Measurements from ENCODE around the gene AANAT.
A peak's percentile ranks its signal among the peaks of the same experiment; 100 is the strongest.

Gene AANAT

GRCh38 chr17:76442341-76443338 is 24.8 kb upstream of the AANAT start:
- DNase-seq (ENCODE audit: low read depth): peak; percentile 60

GRCh38 chr17:76444518-76445311 is 22.7 kb upstream of the AANAT start:
- peak; percentile 74 for DNase-seq (ENCODE audit: low read depth)

- no peak for DNase-seq (ENCODE audit: low read depth)
Observed at GRCh38 chr17:76445697-76446448, 21.5 kb upstream of the AANAT start.

GRCh38 chr17:76446449-76447231 is 20.8 kb upstream of the AANAT start:
- DNase-seq (ENCODE audit: low read depth): peak; percentile 97

- DNase-seq (ENCODE audit: low read depth): peak; percentile 48
Observed at GRCh38 chr17:76447931-76448652, 19.3 kb upstream of the AANAT start.

- DNase-seq (ENCODE audit: low read depth): no peak
Observed at GRCh38 chr17:76449126-76449525, 18.3 kb upstream of the AANAT start.

- no peak for DNase-seq (ENCODE audit: low read depth)
Observed at GRCh38 chr17:76451506-76451905, 15.9 kb upstream of the AANAT start.

GRCh38 chr17:76452127-76452659 is 15.2 kb upstream of the AANAT start:
- DNase-seq (ENCODE audit: low read depth): peak; percentile 39

- DNase-seq (ENCODE audit: low read depth): peak; percentile 93
Observed at GRCh38 chr17:76452660-76453430, 14.6 kb upstream of the AANAT start, which contains the start of gene UBE2O. Gene UBE2O, minus strand, starts transcription at chr17:76453152. Its CDS starts 11 bp downstream, at chr17:76453141.

GRCh38 chr17:76453431-76453743 is 14.0 kb upstream of the AANAT start:
- no peak for DNase-seq (ENCODE audit: low read depth)

GRCh38 chr17:76458580-76459490 is 8.6 kb upstream of the AANAT start:
- DNase-seq (ENCODE audit: low read depth): peak; percentile 84

- DNase-seq (ENCODE audit: low read depth): no peak
Observed at GRCh38 chr17:76459674-76460073, 7.7 kb upstream of the AANAT start.

- no peak for DNase-seq (ENCODE audit: low read depth)
Observed at GRCh38 chr17:76461765-76462555, 5.4 kb upstream of the AANAT start.

GRCh38 chr17:76462556-76463290 is 4.7 kb upstream of the AANAT start:
- no peak for DNase-seq (ENCODE audit: low read depth)

- DNase-seq (ENCODE audit: low read depth): no peak
Observed at GRCh38 chr17:76466775-76467130, 650 bp upstream of the AANAT start.

GRCh38 chr17:76467809-76468633 is 618 bp downstream of the AANAT start:
- no peak for DNase-seq (ENCODE audit: low read depth)

Measured in ELR (cell line).